Measurements from ENCODE around the gene SPINT2.

The SPINT2 gene

GRCh38 chr19:38310279-38310670 is 45.9 kb downstream of the SPINT2 start:
- H2AFZ ChIP-seq (ENCODE audit: low read length) = no peak overlapping the region
- H3K27me3 ChIP-seq (ENCODE audit: insufficient read depth, low read length) = no peaks in the 10 kb centered on the region
- peaks cover 25% of the 10 kb centered on the region for H3K4me1 ChIP-seq (ENCODE audit: insufficient read depth, low read length, severe bottlenecking)
- no peaks in the 10 kb centered on the region for H3K9me2 ChIP-seq (ENCODE audit: low read depth, low read length)
- no peaks in the 10 kb centered on the region for H4K20me1 ChIP-seq (ENCODE audit: insufficient read depth, low read length)
- H3K4me3 ChIP-seq (ENCODE audit: low read depth, low read length, poor library complexity, severe bottlenecking) = no peak overlapping the region
- no peak overlapping the region for H3K4me2 ChIP-seq (ENCODE audit: low read length)
- no peak overlapping the region for H3K27ac ChIP-seq (ENCODE audit: low read depth, low read length, poor library complexity, severe bottlenecking)
- H3K79me2 ChIP-seq (ENCODE audit: insufficient read depth, low read length) = no peaks in the 10 kb centered on the region
- H3F3A ChIP-seq (ENCODE audit: insufficient read depth, low read length) = no peaks in the 10 kb centered on the region
- peaks cover 18% of the 10 kb centered on the region for H3K36me3 ChIP-seq (ENCODE audit: insufficient read depth, low read length)
- no peaks in the 10 kb centered on the region for H3K9me3 ChIP-seq (ENCODE audit: low read length)
- no peak for TF ChIP-seq EZH2 (IDR thresholded peaks at IDR 0.05; ENCODE audit: borderline replicate concordance, low read length)
- no peak for TF ChIP-seq CTCF (IDR thresholded peaks at IDR 0.05; ENCODE audit: low read length)
- no peak overlapping the region for H3K9ac ChIP-seq (ENCODE audit: low read length)

GRCh38 chr19:38310986-38311385 is 46.6 kb downstream of the SPINT2 start:
- H4K20me1 ChIP-seq (ENCODE audit: insufficient read depth, low read length) = no peaks in the 10 kb centered on the region
- H3K4me3 ChIP-seq (ENCODE audit: low read depth, low read length, poor library complexity, severe bottlenecking) = no peak overlapping the region
- H3F3A ChIP-seq (ENCODE audit: insufficient read depth, low read length) = no peaks in the 10 kb centered on the region
- H3K9me2 ChIP-seq (ENCODE audit: low read depth, low read length) = no peaks in the 10 kb centered on the region
- no peaks in the 10 kb centered on the region for H3K9me3 ChIP-seq (ENCODE audit: low read length)
- H3K9ac ChIP-seq (ENCODE audit: low read length) = no peak overlapping the region
- H2AFZ ChIP-seq (ENCODE audit: low read length) = no peak overlapping the region
- peaks cover 18% of the 10 kb centered on the region for H3K36me3 ChIP-seq (ENCODE audit: insufficient read depth, low read length)
- H3K4me1 ChIP-seq (ENCODE audit: insufficient read depth, low read length, severe bottlenecking) = peaks cover 26% of the 10 kb centered on the region
- H3K4me2 ChIP-seq (ENCODE audit: low read length) = no peak overlapping the region
- H3K27ac ChIP-seq (ENCODE audit: low read depth, low read length, poor library complexity, severe bottlenecking) = no peak overlapping the region
- H3K79me2 ChIP-seq (ENCODE audit: insufficient read depth, low read length) = no peaks in the 10 kb centered on the region
- H3K27me3 ChIP-seq (ENCODE audit: insufficient read depth, low read length) = no peaks in the 10 kb centered on the region
- TF ChIP-seq EZH2 (IDR thresholded peaks at IDR 0.05; ENCODE audit: borderline replicate concordance, low read length) (no peak), CTCF (IDR thresholded peaks at IDR 0.05; ENCODE audit: low read length) (no peak)

- Histone ChIP-seq H3K9me3 (ENCODE audit: low read length) (no peaks in the 10 kb centered on the region), H3K79me2 (ENCODE audit: insufficient read depth, low read length) (no peaks in the 10 kb centered on the region), H3K4me1 (ENCODE audit: insufficient read depth, low read length, severe bottlenecking) (peaks cover 54% of the 10 kb centered on the region), H4K20me1 (ENCODE audit: insufficient read depth, low read length) (no peaks in the 10 kb centered on the region), H3F3A (ENCODE audit: insufficient read depth, low read length) (no peaks in the 10 kb centered on the region), H3K4me3 (ENCODE audit: low read depth, low read length, poor library complexity, severe bottlenecking) (peak within 1 kb of the TSS; percentile 73), H2AFZ (ENCODE audit: low read length) (no peak within 1 kb of the TSS; the same call in 1 of the 2 replicates), H3K9me2 (ENCODE audit: low read depth, low read length) (no peaks in the 10 kb centered on the region), H3K27me3 (ENCODE audit: insufficient read depth, low read length) (no peaks in the 10 kb centered on the region; the same call in 1 of the 2 replicates), H3K9ac (ENCODE audit: low read length) (peak within 1 kb of the TSS; percentile 79), H3K27ac (ENCODE audit: low read depth, low read length, poor library complexity, severe bottlenecking) (peak within 1 kb of the TSS; percentile 65), H3K4me2 (ENCODE audit: low read length) (peak within 1 kb of the TSS; percentile 79), H3K36me3 (ENCODE audit: insufficient read depth, low read length) (no peaks in the 10 kb centered on the region)
- TF ChIP-seq CTCF (IDR thresholded peaks at IDR 0.05; ENCODE audit: low read length) (no peak), EZH2 (IDR thresholded peaks at IDR 0.05; ENCODE audit: borderline replicate concordance, low read length) (no peak)
Observed at GRCh38 chr19:38315657-38316476, 51.5 kb downstream of the SPINT2 start, which contains the start of gene YIF1B. Gene YIF1B (minus strand): TSS chr19:38315947. CDS start chr19:38315917, 30 bp downstream.

Data from OCI-LY1 (cell line).